ENCODE data around the gene CLBA1.
A peak's percentile ranks its signal among the peaks of the same experiment; 100 is the strongest.

CLBA1 gene

GRCh38 chr14:105019861-105020814, 34.5 kb downstream of the CLBA1 start:
- no peak for DNase-seq (ENCODE audit: low read depth, low spot score)
- TF ChIP-seq FOXP2 (optimal IDR thresholded peaks at IDR 0.05; ENCODE audit: control extremely low read depth, extremely low read length, insufficient read depth) (no peak), EZH2 (IDR thresholded peaks at IDR 0.05) (no peak)
- Histone ChIP-seq H3K27ac (peak overlapping the region; percentile 85), H3K9ac (ENCODE audit: insufficient read length) (peak overlapping the region; percentile 95), H3K4me3 (peak overlapping the region; percentile 88), H3K36me3 (ENCODE audit: insufficient read depth, low read length) (peaks cover 29% of the 10 kb centered on the region), H3K9me3 (ENCODE audit: low read depth, low read length) (no peaks in the 10 kb centered on the region; the same call in 1 of the 2 replicates)

DNA sequence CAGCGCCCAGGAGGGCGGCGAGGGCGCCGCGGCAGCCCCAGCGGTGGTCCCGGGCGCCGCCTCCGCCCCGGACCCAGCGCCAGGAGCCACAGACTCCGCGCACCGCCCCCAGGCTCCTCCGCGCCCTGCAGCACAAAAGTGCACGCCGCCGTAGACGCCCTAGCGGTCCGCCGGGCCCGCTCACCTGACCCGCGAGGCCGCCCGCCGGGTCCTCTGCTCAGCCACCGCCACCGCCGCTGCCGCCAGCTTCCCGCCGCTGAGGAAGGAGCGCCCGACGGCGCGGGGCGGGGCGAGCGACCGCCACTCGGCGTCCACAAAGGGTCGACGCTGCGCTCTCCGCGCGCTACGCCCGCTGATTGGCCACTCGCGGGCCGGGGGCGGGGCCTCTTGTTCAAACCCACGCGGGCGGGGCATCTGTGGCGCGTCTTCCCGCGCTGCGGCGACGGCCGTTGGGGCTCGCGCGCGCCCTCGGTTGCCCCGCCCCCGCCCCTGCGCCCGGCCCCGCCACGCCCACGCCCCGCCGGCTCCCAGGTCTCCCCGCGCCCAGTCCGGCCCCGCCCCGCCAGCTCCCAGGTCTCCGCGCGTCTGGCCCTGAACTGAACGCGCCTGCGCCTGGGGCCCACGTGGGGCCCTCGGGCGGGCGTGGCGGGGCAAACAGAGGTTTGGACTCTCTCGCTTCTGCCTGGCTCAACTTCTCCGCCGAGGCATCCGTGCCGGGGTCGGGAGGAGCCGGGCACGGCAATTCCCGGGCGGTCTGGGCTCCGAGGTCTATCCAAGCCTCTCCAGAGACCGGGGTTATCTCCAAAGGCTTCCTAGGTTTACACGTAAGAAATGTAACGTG, 35.4 kb downstream of the CLBA1 start, which contains the start of gene CDCA4:
TSS of gene CDCA4 (minus strand) at position 269 of the 841 bp plus-strand sequence. CDS start 9,154 bp downstream, outside the sequence.
- H3K9ac ChIP-seq (ENCODE audit: insufficient read length): peak within 1 kb of the TSS; percentile 99
- H3K9me3 ChIP-seq (ENCODE audit: low read depth, low read length): no peaks in the 10 kb centered on the region; the same call in 1 of the 2 replicates
- peak within 1 kb of the TSS; percentile 95 for H3K4me3 ChIP-seq
- H3K36me3 ChIP-seq (ENCODE audit: insufficient read depth, low read length): peaks cover 29% of the 10 kb centered on the region
- peak within 1 kb of the TSS; percentile 85 for H3K27ac ChIP-seq
- no peak for DNase-seq (ENCODE audit: low read depth, low spot score)
- TF ChIP-seq FOXP2 (optimal IDR thresholded peaks at IDR 0.05; ENCODE audit: control extremely low read depth, extremely low read length, insufficient read depth) (no peak), POLR2AphosphoS5 (IDR thresholded peaks at IDR 0.05; ENCODE audit: borderline replicate concordance, low read depth, low read length) (peak; percentile 92)

DNA sequence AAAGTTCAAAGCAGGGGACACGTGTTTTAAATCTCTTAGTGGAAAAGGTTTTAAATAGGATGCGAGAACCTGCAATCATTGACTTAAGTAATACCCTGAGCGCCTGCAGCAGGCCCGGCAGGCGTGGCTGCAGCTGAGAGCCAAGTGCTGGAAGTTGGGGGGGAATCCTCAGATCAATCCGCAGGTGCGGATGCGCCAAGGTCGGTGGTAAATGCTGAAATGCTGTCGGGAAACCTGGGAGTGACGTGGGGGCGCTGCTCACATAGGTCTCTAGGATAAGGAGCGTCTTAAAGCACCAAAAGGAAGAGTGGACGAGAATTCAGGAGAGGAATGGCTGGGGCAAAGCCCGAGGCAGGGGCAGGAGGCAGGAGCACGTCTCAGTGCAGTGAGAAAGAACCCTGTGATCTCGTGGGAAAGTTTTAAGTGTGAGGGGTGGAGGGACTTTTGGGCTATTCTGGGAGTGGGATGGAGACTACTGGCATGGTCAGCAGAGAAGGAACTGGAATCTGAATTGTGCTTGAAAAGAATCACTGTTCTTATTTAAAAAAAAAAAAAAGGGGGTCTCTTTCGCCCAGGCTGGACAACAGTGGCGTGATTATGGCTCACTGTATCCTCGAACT, 36.2 kb downstream of the CLBA1 start:
- no peak for DNase-seq (ENCODE audit: low read depth, low spot score)
- H3K27ac ChIP-seq: peak overlapping the region; percentile 81
- TF ChIP-seq EZH2 (IDR thresholded peaks at IDR 0.05): no peak
- TF ChIP-seq POLR2AphosphoS5 (IDR thresholded peaks at IDR 0.05; ENCODE audit: borderline replicate concordance, low read depth, low read length): no peak
- TF ChIP-seq FOXP2 (optimal IDR thresholded peaks at IDR 0.05; ENCODE audit: control extremely low read depth, extremely low read length, insufficient read depth): no peak
- peak overlapping the region; percentile 95 for H3K4me3 ChIP-seq
- H3K9me3 ChIP-seq (ENCODE audit: low read depth, low read length): no peaks in the 10 kb centered on the region; the same call in 1 of the 2 replicates
- peaks cover 24% of the 10 kb centered on the region for H3K36me3 ChIP-seq (ENCODE audit: insufficient read depth, low read length)
- H3K9ac ChIP-seq (ENCODE audit: insufficient read length): peak overlapping the region; percentile 99

DNA sequence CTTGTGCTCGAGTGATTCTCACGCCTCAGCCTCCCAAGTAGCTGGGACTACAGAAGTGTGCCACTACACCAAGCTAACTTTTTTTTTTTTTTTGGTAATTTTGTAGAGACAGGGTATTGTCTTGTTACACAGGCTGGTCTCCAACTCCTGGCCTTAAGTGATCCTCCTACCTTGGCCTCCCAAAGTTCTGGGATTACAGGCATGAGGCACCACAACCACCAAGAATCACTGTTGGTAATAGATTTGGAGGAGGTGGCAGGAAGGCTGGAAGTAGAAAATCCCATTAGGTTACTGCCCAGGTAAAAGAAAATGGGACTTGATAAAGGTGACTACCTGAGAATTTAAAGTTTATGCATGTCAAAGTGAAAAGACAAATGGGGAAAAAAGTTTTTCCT, 36.7 kb downstream of the CLBA1 start:
- no peaks in the 10 kb centered on the region; the same call in 1 of the 2 replicates for H3K9me3 ChIP-seq (ENCODE audit: low read depth, low read length)
- peaks cover 22% of the 10 kb centered on the region for H3K36me3 ChIP-seq (ENCODE audit: insufficient read depth, low read length)
- DNase-seq (ENCODE audit: low read depth, low spot score): no peak
- no peak overlapping the region for H3K27ac ChIP-seq
- H3K4me3 ChIP-seq: peak overlapping the region; percentile 95
- no peak for TF ChIP-seq FOXP2 (optimal IDR thresholded peaks at IDR 0.05; ENCODE audit: control extremely low read depth, extremely low read length, insufficient read depth)
- peak overlapping the region; percentile 99 for H3K9ac ChIP-seq (ENCODE audit: insufficient read length)

DNA sequence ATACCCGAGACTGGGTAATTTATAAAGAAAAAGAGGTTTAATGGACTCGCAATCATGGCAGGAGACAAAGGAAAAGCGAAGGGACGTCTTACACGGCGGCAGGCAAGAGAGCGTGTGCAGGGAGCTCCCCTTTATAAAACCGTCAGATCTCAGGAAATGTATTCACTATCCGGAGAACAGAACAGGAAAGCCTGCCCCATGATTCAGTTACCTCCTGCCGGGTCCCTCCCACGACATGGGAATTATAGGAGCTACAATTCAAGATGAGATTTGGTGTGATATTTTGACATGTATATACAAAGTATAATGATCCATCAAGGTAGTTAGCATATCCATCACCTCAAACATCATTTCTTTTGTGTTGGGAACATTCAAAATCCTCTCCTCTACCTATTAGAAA, 37.6 kb downstream of the CLBA1 start:
- no peak overlapping the region for H3K9ac ChIP-seq (ENCODE audit: insufficient read length)
- H3K27ac ChIP-seq: no peak overlapping the region
- H3K4me3 ChIP-seq: no peak overlapping the region
- no peaks in the 10 kb centered on the region; the same call in 1 of the 2 replicates for H3K9me3 ChIP-seq (ENCODE audit: low read depth, low read length)
- H3K36me3 ChIP-seq (ENCODE audit: insufficient read depth, low read length): peaks cover 16% of the 10 kb centered on the region
- DNase-seq (ENCODE audit: low read depth, low spot score): no peak
- no peak for TF ChIP-seq FOXP2 (optimal IDR thresholded peaks at IDR 0.05; ENCODE audit: control extremely low read depth, extremely low read length, insufficient read depth)
- no peak for TF ChIP-seq POLR2AphosphoS5 (IDR thresholded peaks at IDR 0.05; ENCODE audit: borderline replicate concordance, low read depth, low read length)
- no peak for TF ChIP-seq EZH2 (IDR thresholded peaks at IDR 0.05)

DNA sequence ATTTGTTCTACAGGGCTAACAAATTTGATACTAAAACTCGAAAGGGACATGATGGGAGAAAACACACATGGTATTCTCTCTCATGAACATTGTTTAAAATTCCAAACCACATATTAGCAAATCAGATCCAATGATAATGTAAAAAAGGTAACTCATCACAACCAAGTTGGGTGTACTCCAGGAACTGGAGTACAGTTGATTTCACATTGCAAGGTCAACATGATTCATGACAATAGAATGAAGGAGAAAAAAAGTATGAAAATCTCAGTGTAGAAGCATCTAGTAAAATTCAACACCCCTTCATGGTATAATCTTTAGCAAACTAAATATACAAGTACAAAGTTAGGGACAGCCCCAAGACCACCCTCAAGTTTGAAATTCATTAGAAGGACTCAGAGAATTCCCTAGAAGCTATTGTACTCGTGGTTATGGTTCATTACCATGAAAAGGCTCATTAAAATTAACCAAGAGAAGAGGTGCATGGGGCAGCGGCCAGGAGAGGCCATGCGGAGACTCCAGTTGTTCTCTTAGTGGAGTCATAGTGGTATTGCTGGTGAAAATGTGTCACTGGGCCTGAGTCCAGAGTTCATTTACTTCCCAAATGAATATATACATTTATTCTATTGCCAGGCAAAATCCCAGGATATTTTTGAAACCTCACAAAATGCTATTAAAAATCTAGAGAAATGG, 38.3 kb downstream of the CLBA1 start:
- H3K9me3 ChIP-seq (ENCODE audit: low read depth, low read length): no peaks in the 10 kb centered on the region; the same call in 1 of the 2 replicates
- H3K27ac ChIP-seq: no peak overlapping the region
- no peak overlapping the region for H3K9ac ChIP-seq (ENCODE audit: insufficient read length)
- H3K4me3 ChIP-seq: no peak overlapping the region
- TF ChIP-seq POLR2AphosphoS5 (IDR thresholded peaks at IDR 0.05; ENCODE audit: borderline replicate concordance, low read depth, low read length) (no peak), EZH2 (IDR thresholded peaks at IDR 0.05) (no peak), FOXP2 (optimal IDR thresholded peaks at IDR 0.05; ENCODE audit: control extremely low read depth, extremely low read length, insufficient read depth) (no peak)
- no peak for DNase-seq (ENCODE audit: low read depth, low spot score)
- H3K36me3 ChIP-seq (ENCODE audit: insufficient read depth, low read length): peaks cover 11% of the 10 kb centered on the region

- Histone ChIP-seq H3K9ac (ENCODE audit: insufficient read length) (no peak overlapping the region), H3K9me3 (ENCODE audit: low read depth, low read length) (no peaks in the 10 kb centered on the region; the same call in 1 of the 2 replicates), H3K27ac (no peak overlapping the region), H3K4me3 (no peak overlapping the region), H3K36me3 (ENCODE audit: insufficient read depth, low read length) (no peaks in the 10 kb centered on the region)
- TF ChIP-seq FOXP2 (optimal IDR thresholded peaks at IDR 0.05; ENCODE audit: control extremely low read depth, extremely low read length, insufficient read depth): no peak
- TF ChIP-seq POLR2AphosphoS5 (IDR thresholded peaks at IDR 0.05; ENCODE audit: borderline replicate concordance, low read depth, low read length): no peak
- no peak for TF ChIP-seq EZH2 (IDR thresholded peaks at IDR 0.05)
- no peak for DNase-seq (ENCODE audit: low read depth, low spot score)
Measured at GRCh38 chr14:105025429-105025828, 39.8 kb downstream of the CLBA1 start.

Measured in SK-N-MC (cell line).